NCI-H345 (cell line): ENCODE measurements around the gene MYO1E.
"Not testable (repeated sequence)": the region's sequence is repeated elsewhere in the genome, so short reads cannot be mapped to it uniquely, and the experiment has no call there.

Experiments
- DNase-seq: peaks from one replicate; lab custom pipeline; 2025; lab: John Stamatoyannopoulos, UW

Gene MYO1E

GRCh38 chr15:59166601-59167265 is 205.9 kb downstream of the MYO1E start:
- DNase-seq: peak; percentile 72

GRCh38 chr15:59166166-59166565 is 206.5 kb downstream of the MYO1E start:
- DNase-seq: no peak

- peak; percentile 60 for DNase-seq
Measured at GRCh38 chr15:59165726-59166125, 206.9 kb downstream of the MYO1E start.

GRCh38 chr15:59162080-59162479 is 210.6 kb downstream of the MYO1E start:
- DNase-seq: not testable (repeated sequence)

- peak; percentile 89 for DNase-seq
Measured at GRCh38 chr15:59160880-59161593, 211.6 kb downstream of the MYO1E start.

- DNase-seq: no peak
Measured at GRCh38 chr15:59159210-59159609, 213.5 kb downstream of the MYO1E start.

- DNase-seq: peak; percentile 85
Measured at GRCh38 chr15:59158701-59159034, 214.0 kb downstream of the MYO1E start.

GRCh38 chr15:59157840-59158700 is 214.6 kb downstream of the MYO1E start:
- DNase-seq: no peak

GRCh38 chr15:59157396-59157795 is 215.3 kb downstream of the MYO1E start:
- no peak for DNase-seq

GRCh38 chr15:59155431-59155830 is 217.2 kb downstream of the MYO1E start:
- DNase-seq: no peak

- DNase-seq: no peak
Measured at GRCh38 chr15:59154243-59154642, 218.4 kb downstream of the MYO1E start.

- DNase-seq: no peak
Measured at GRCh38 chr15:59153466-59153865, 219.2 kb downstream of the MYO1E start.

GRCh38 chr15:59152694-59153450 is 219.8 kb downstream of the MYO1E start:
- DNase-seq: no peak

- no peak for DNase-seq
Measured at GRCh38 chr15:59150185-59150584, 222.5 kb downstream of the MYO1E start.

GRCh38 chr15:59148153-59148833 is 224.4 kb downstream of the MYO1E start:
- DNase-seq: no peak

- DNase-seq: no peak
Measured at GRCh38 chr15:59147666-59148065, 225.0 kb downstream of the MYO1E start.

GRCh38 chr15:59144594-59144993 is 228.1 kb downstream of the MYO1E start:
- DNase-seq: not testable (repeated sequence)

- DNase-seq: no peak
Measured at GRCh38 chr15:59143281-59143680, 229.4 kb downstream of the MYO1E start.

- DNase-seq: no peak
Measured at GRCh38 chr15:59140422-59141226, 232.0 kb downstream of the MYO1E start.

- no peak for DNase-seq
Measured at GRCh38 chr15:59138243-59138642, 234.4 kb downstream of the MYO1E start.

GRCh38 chr15:59137566-59137965 is 235.1 kb downstream of the MYO1E start:
- no peak for DNase-seq
